Measurements from ENCODE around the gene C2CD4A. TPM values are rescaled to one million over a fixed set of nuclear protein-coding genes. Genes with fewer than 3 reads are reported as not detected.

Gene C2CD4A
- total RNA-seq, 1 experiment from 2014 or later, result 0.11 TPM

- H3K9me3 Mint-ChIP-seq (ENCODE audit: unreplicated experiment), result no peaks in the 10 kb centered on the region
- no peaks in the 10 kb centered on the region for H3K27me3 Mint-ChIP-seq (ENCODE audit: insufficient read depth, unreplicated experiment)
- Histone ChIP-seq H3K4me3 (ENCODE audit: low read depth, low read length) (no peak overlapping the region), H3K4me1 (peaks cover 3% of the 10 kb centered on the region; the same call in 1 of the 2 replicates), H3K27me3 (replicated peaks; ENCODE audit: control insufficient read depth, insufficient read depth, low read length) (no peaks in the 10 kb centered on the region), H3K9me3 (no peaks in the 10 kb centered on the region), H3K36me3 (ENCODE audit: control insufficient read depth, insufficient read depth, low read length) (no peaks in the 10 kb centered on the region)
- ChIA-PET CTCF (no interaction called here), POLR2A (no interaction called here)
- intact Hi-C loops (cut with micrococcal nuclease; ENCODE audit: unreplicated experiment), result no loop called here
- no peaks in the 10 kb centered on the region for H3K4me1 Mint-ChIP-seq (ENCODE audit: low read depth, unreplicated experiment)
- H3K4me3 Mint-ChIP-seq (ENCODE audit: unreplicated experiment), result no peak overlapping the region
- no TSS peak for BruUV-seq (replicated peaks)
- no peak for DNase-seq
- no peak for TF ChIP-seq CTCF (IDR thresholded peaks at IDR 0.05; ENCODE audit: insufficient read depth in 1 of 2, low read depth in 1 of 2, low read length in 1 of 2, severe bottlenecking in 1 of 2, unreplicated experiment in 1 of 2)
- no peaks in the 10 kb centered on the region for H3K36me3 Mint-ChIP-seq (ENCODE audit: insufficient read depth, unreplicated experiment)
- no peak overlapping the region for H3K27ac Mint-ChIP-seq (ENCODE audit: unreplicated experiment)
Observed at GRCh38 chr15:62109437-62109836, 42.7 kb downstream of the C2CD4A start.

GRCh38 chr15:62109982-62110851 lies 43.4 kb downstream of the C2CD4A start:
- CTCF ChIA-PET, result no interaction called here
- no peaks in the 10 kb centered on the region for H3K36me3 ChIP-seq (ENCODE audit: control insufficient read depth, insufficient read depth, low read length)
- TF ChIP-seq CTCF (IDR thresholded peaks at IDR 0.05; ENCODE audit: insufficient read depth in 1 of 2, low read depth in 1 of 2, low read length in 1 of 2, severe bottlenecking in 1 of 2, unreplicated experiment in 1 of 2), result no peak
- peaks cover 3% of the 10 kb centered on the region; the same call in 1 of the 2 replicates for H3K4me1 ChIP-seq
- H3K4me1 Mint-ChIP-seq (ENCODE audit: low read depth, unreplicated experiment), result no peaks in the 10 kb centered on the region
- H3K4me3 ChIP-seq (ENCODE audit: low read depth, low read length), result no peak overlapping the region
- H3K9me3 Mint-ChIP-seq (ENCODE audit: unreplicated experiment), result no peaks in the 10 kb centered on the region
- no TSS peak for BruUV-seq (replicated peaks)
- no peaks in the 10 kb centered on the region for H3K27me3 ChIP-seq (replicated peaks; ENCODE audit: control insufficient read depth, insufficient read depth, low read length)
- POLR2A ChIA-PET, result no interaction called here
- intact Hi-C loops (cut with micrococcal nuclease; ENCODE audit: unreplicated experiment), result no loop called here
- no peaks in the 10 kb centered on the region for H3K27me3 Mint-ChIP-seq (ENCODE audit: insufficient read depth, unreplicated experiment)
- no peak overlapping the region for H3K4me3 Mint-ChIP-seq (ENCODE audit: unreplicated experiment)
- H3K36me3 Mint-ChIP-seq (ENCODE audit: insufficient read depth, unreplicated experiment), result no peaks in the 10 kb centered on the region
- H3K9me3 ChIP-seq, result no peaks in the 10 kb centered on the region
- no peak overlapping the region for H3K27ac Mint-ChIP-seq (ENCODE audit: unreplicated experiment)
- DNase-seq, result no peak

- H3K9me3 Mint-ChIP-seq (ENCODE audit: unreplicated experiment), result no peaks in the 10 kb centered on the region
- H3K9me3 ChIP-seq, result no peaks in the 10 kb centered on the region
- no peak overlapping the region for H3K4me3 ChIP-seq (ENCODE audit: low read depth, low read length)
- no peaks in the 10 kb centered on the region for H3K27me3 Mint-ChIP-seq (ENCODE audit: insufficient read depth, unreplicated experiment)
- H3K4me1 Mint-ChIP-seq (ENCODE audit: low read depth, unreplicated experiment), result peaks cover 4% of the 10 kb centered on the region
- no peaks in the 10 kb centered on the region for H3K27me3 ChIP-seq (replicated peaks; ENCODE audit: control insufficient read depth, insufficient read depth, low read length)
- H3K27ac Mint-ChIP-seq (ENCODE audit: unreplicated experiment), result no peak overlapping the region
- no peaks in the 10 kb centered on the region for H3K36me3 Mint-ChIP-seq (ENCODE audit: insufficient read depth, unreplicated experiment)
- intact Hi-C loops (cut with micrococcal nuclease; ENCODE audit: unreplicated experiment), result no loop called here
- no TSS peak for BruUV-seq (replicated peaks)
- H3K36me3 ChIP-seq (ENCODE audit: control insufficient read depth, insufficient read depth, low read length), result no peaks in the 10 kb centered on the region
- ChIA-PET POLR2A (no interaction called here), CTCF (no interaction called here)
- no peak overlapping the region for H3K4me3 Mint-ChIP-seq (ENCODE audit: unreplicated experiment)
- H3K4me1 ChIP-seq, result peaks cover 8% of the 10 kb centered on the region
- no peak for TF ChIP-seq CTCF (IDR thresholded peaks at IDR 0.05; ENCODE audit: insufficient read depth in 1 of 2, low read depth in 1 of 2, low read length in 1 of 2, severe bottlenecking in 1 of 2, unreplicated experiment in 1 of 2)
- DNase-seq, result no peak
Observed at GRCh38 chr15:62112081-62112480, 45.3 kb downstream of the C2CD4A start.
